Measurements from ENCODE around the gene SRPK2. TPM values are rescaled to one million over a fixed set of nuclear protein-coding genes. Genes with fewer than 3 reads are reported as not detected.

Gene SRPK2
- total and polyA plus RNA-seq, 2 of the 8 experiments (the other 6 are each of a cell fraction or from before 2014, with no cell fraction given): 10.0 to 47.1 TPM

DNA sequence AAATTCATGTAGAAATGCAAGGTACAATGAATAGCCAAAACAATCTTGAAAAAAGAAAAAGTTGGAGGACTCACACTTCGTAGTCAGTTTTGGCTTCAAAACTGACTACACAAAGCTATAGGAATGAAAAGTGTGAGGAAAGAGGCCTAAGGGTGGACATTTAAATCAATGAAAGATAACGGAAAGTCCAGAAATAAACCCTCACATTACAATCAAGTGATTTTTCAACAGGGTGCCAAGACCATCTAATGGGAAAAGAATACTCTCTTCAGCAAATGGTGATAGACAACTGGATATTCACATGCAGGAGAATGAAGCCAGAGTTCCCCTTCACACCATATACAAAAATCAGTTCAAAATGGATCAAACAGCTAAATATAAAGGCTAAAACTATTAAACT, 106.8 kb downstream of the SRPK2 start:
- Histone ChIP-seq H4K5ac (ENCODE audit: insufficient read length, low read depth, low read length) (no peak overlapping the region), H3K23me2 (ENCODE audit: low read depth, low read length) (no peaks in the 10 kb centered on the region), H3K14ac (ENCODE audit: insufficient read length) (no peak overlapping the region), H2BK20ac (ENCODE audit: low read length) (no peak overlapping the region), H3K9me3 (ENCODE audit: insufficient read depth in 2 of 2, low read depth in 1 of 2, low read length in 1 of 2) (no peaks in the 10 kb centered on the region), H3K4me2 (ENCODE audit: insufficient read depth in 1 of 2, low read depth in 2 of 2, low read length in 2 of 2) (no peak overlapping the region), H3K79me2 (ENCODE audit: control insufficient read depth in 1 of 2, insufficient read depth in 2 of 2, low read length in 2 of 2) (peaks cover 0 to 58% of the 10 kb centered on the region in 2 experiments; a peak in 2 of 4 replicates), H2BK5ac (ENCODE audit: low read depth, low read length) (no peak overlapping the region), H3K4me3 (ENCODE audit: extremely low read depth in 1 of 4, insufficient read depth in 2 of 4, low read depth in 3 of 4, low read length in 4 of 4) (no peak overlapping the region), H4K8ac (ENCODE audit: extremely low read depth, insufficient read depth, low read length) (no peak overlapping the region), H2AK5ac (ENCODE audit: low read depth, low read length) (no peak overlapping the region), H3K9ac (replicated peaks in 1 of 4; ENCODE audit: extremely low read depth in 1 of 4, low read depth in 3 of 4, low read length in 3 of 4) (no peak overlapping the region), H4K20me1 (replicated peaks in 1 of 2; ENCODE audit: control insufficient read depth in 1 of 2, insufficient read depth in 2 of 2, low read length in 2 of 2) (peaks cover 0 to 6% of the 10 kb centered on the region in 2 experiments), H3K4ac (replicated peaks; ENCODE audit: insufficient read length, low read depth, low read length) (no peak overlapping the region), H4K91ac (replicated peaks; ENCODE audit: insufficient read length, low read length) (no peak overlapping the region), H3K79me1 (ENCODE audit: low read depth, low read length) (no peaks in the 10 kb centered on the region; the same call in 1 of the 2 replicates), H3K36me3 (ENCODE audit: control insufficient read depth in 2 of 4, insufficient read depth in 4 of 4, low read length in 3 of 4) (no peaks in the 10 kb centered on the region), H2AFZ (ENCODE audit: low read length) (no peak overlapping the region), H3K23ac (ENCODE audit: insufficient read length) (no peak overlapping the region), H2BK15ac (ENCODE audit: low read length) (no peak overlapping the region), H2BK12ac (ENCODE audit: low read depth, low read length) (no peak overlapping the region), H3K18ac (ENCODE audit: extremely low read depth, low read length) (no peak overlapping the region), H3K56ac (replicated peaks; ENCODE audit: insufficient read length, low read depth, low read length) (no peak overlapping the region), H3K4me1 (replicated peaks in 1 of 4; ENCODE audit: control insufficient read depth in 3 of 4, insufficient read depth in 4 of 4, low read length in 3 of 4) (peaks cover 0 to 7% (median under 1%) of the 10 kb centered on the region in 4 experiments; a peak in 1 of 7 replicates), H2BK120ac (replicated peaks; ENCODE audit: low read depth, low read length) (no peak overlapping the region), H3K27ac (ENCODE audit: low read depth, low read length) (no peak overlapping the region), H3K27me3 (replicated peaks in 1 of 4; ENCODE audit: control insufficient read depth in 3 of 4, extremely low read depth in 1 of 4, insufficient read depth in 3 of 4, low read length in 3 of 4) (no peaks in the 10 kb centered on the region)
- WGBS, 2 experiments (ENCODE audit: extremely low coverage in 1 of 2, insufficient coverage in 1 of 2, insufficient read length in 1 of 2, insufficient replicate concordance in 2 of 2, low coverage in 1 of 2, low lambda C conversion rate in 2 of 2, missing lambda C conversion rate in 1 of 2): 79% methylated on average over 2 of the region's 2 CpGs; no CpG with 5 or more reads in 1 of the 2 experiments
- CTCF ChIA-PET (ENCODE audit: partially characterized antibody): interaction anchor here (0.8 kb wide), 1 partner anchor 141 kb away, joined by 3 read pairs; no protein-coding TSS in a partner anchor
- no peak for DNase-seq (ENCODE audit: low read depth in 1 of 2, low spot score in 2 of 2)
- TF ChIP-seq HDAC2 (IDR thresholded peaks at IDR 0.05; ENCODE audit: borderline replicate concordance in 1 of 2, low read depth in 2 of 2, low read length in 2 of 2): no peak
- TF ChIP-seq EP300 (IDR thresholded peaks at IDR 0.05; ENCODE audit: borderline replicate concordance in 1 of 2, low read depth in 2 of 2, low read length in 2 of 2): no peak
- TF ChIP-seq, protein P1, sequence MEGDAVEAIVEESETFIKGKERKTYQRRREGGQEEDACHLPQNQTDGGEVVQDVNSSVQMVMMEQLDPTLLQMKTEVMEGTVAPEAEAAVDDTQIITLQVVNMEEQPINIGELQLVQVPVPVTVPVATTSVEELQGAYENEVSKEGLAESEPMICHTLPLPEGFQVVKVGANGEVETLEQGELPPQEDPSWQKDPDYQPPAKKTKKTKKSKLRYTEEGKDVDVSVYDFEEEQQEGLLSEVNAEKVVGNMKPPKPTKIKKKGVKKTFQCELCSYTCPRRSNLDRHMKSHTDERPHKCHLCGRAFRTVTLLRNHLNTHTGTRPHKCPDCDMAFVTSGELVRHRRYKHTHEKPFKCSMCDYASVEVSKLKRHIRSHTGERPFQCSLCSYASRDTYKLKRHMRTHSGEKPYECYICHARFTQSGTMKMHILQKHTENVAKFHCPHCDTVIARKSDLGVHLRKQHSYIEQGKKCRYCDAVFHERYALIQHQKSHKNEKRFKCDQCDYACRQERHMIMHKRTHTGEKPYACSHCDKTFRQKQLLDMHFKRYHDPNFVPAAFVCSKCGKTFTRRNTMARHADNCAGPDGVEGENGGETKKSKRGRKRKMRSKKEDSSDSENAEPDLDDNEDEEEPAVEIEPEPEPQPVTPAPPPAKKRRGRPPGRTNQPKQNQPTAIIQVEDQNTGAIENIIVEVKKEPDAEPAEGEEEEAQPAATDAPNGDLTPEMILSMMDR (IDR thresholded peaks at IDR 0.05; ENCODE audit: control extremely low read depth in 1 of 3, insufficient read depth in 1 of 3, low read depth in 1 of 3, low read length in 3 of 3): no peak
- TF ChIP-seq BRCA1 (IDR thresholded peaks at IDR 0.05; ENCODE audit: low read depth, low read length): no peak
- TF ChIP-seq HDAC6 (IDR thresholded peaks at IDR 0.05; ENCODE audit: low read depth, low read length): no peak
- TF ChIP-seq EZH2 (IDR thresholded peaks at IDR 0.05; ENCODE audit: low read depth, low read length, severe bottlenecking): no peak
- POLR2A ChIA-PET (ENCODE audit: partially characterized antibody): no interaction called here
- no peak for FAIRE-seq
